D721Med (cell line): ENCODE data around the gene CNNM4.

ENCODE experiments used
- DNase-seq: peaks from one replicate; pipeline ENCODE4 v3.0.0; 2011; ENCODE audit warnings: low spot score; ENCODE audit not compliant: insufficient read length
- FAIRE-seq: peaks from 2 replicates; lab custom pipeline; 2011; peaks lifted over from hg19 to GRCh38; lab: Jason Lieb, UNC
- CTCF ChIP-seq: IDR thresholded peaks from 2 replicates; pipeline ENCODE4 v1.5.1; 2012; ENCODE audit warnings: mild to moderate bottlenecking, control low read depth; ENCODE audit not compliant: insufficient read depth; ENCODE audit errors: missing control alignments

The CNNM4 gene

GRCh38 chr2:96838345-96839292 is 77.9 kb downstream of the CNNM4 start:
- DNase-seq (no peak), FAIRE-seq (no peak)
- TF ChIP-seq CTCF: no peak

- no peak for FAIRE-seq
- DNase-seq: no peak
- TF ChIP-seq CTCF: no peak
These were observed 78.7 kb downstream of the CNNM4 start for GRCh38 chr2:96839293-96839874.

GRCh38 chr2:96839875-96840850 is 79.5 kb downstream of the CNNM4 start:
- TF ChIP-seq CTCF: no peak
- DNase-seq (no peak), FAIRE-seq (no peak)

GRCh38 chr2:96841701-96842495 is 81.2 kb downstream of the CNNM4 start:
- no peak for TF ChIP-seq CTCF
- no peak for FAIRE-seq
- no peak for DNase-seq

GRCh38 chr2:96842600-96842999 is 81.9 kb downstream of the CNNM4 start:
- FAIRE-seq: no peak
- DNase-seq: no peak
- no peak for TF ChIP-seq CTCF

GRCh38 chr2:96843538-96844268 is 83.0 kb downstream of the CNNM4 start, which contains the start of gene ANKRD23:
Gene ANKRD23, minus strand, starts transcription at chr2:96844021. Its CDS starts 29 bp downstream, at chr2:96843992.
- FAIRE-seq: no peak
- DNase-seq: no peak
- TF ChIP-seq CTCF: no peak
